HG03378 (cell line): ENCODE measurements around the gene KCNK15.
"Not testable (repeated sequence)": the region's sequence is repeated elsewhere in the genome, so short reads cannot be mapped to it uniquely, and the experiment has no call there.

ENCODE experiments used
- ATAC-seq: cut with Tn5 transposase; IDR thresholded peaks from one replicate; pipeline ENCODE4 v1.9.1; 2021; ENCODE audit warnings: mild to moderate bottlenecking, moderate library complexity; ENCODE audit not compliant: unreplicated experiment

Gene KCNK15

GRCh38 chr20:44756011-44756688 lies 10.5 kb downstream of the KCNK15 start:
- no peak for ATAC-seq

GRCh38 chr20:44756956-44757355 lies 11.3 kb downstream of the KCNK15 start:
- ATAC-seq = no peak

- ATAC-seq = no peak
These were observed 12.8 kb downstream of the KCNK15 start for GRCh38 chr20:44758247-44759101.

- ATAC-seq = no peak
These were observed 13.9 kb downstream of the KCNK15 start for GRCh38 chr20:44759595-44759994.

- no peak for ATAC-seq
These were observed 15.8 kb downstream of the KCNK15 start for GRCh38 chr20:44761423-44761822.

GRCh38 chr20:44762466-44763140 lies 16.9 kb downstream of the KCNK15 start:
- ATAC-seq = no peak

- ATAC-seq = not testable (repeated sequence)
These were observed 18.1 kb downstream of the KCNK15 start for GRCh38 chr20:44763798-44764197.

GRCh38 chr20:44765091-44765490 lies 19.4 kb downstream of the KCNK15 start:
- ATAC-seq = no peak

- ATAC-seq = no peak
These were observed 20.2 kb downstream of the KCNK15 start for GRCh38 chr20:44765701-44766347.

- ATAC-seq = no peak
These were observed 22.6 kb downstream of the KCNK15 start for GRCh38 chr20:44768256-44768655.

- no peak for ATAC-seq
These were observed 23.3 kb downstream of the KCNK15 start for GRCh38 chr20:44768854-44769480.

GRCh38 chr20:44769481-44769863 lies 23.8 kb downstream of the KCNK15 start:
- ATAC-seq = no peak

GRCh38 chr20:44770484-44771171 lies 25.0 kb downstream of the KCNK15 start:
- no peak for ATAC-seq

GRCh38 chr20:44771172-44771535 lies 25.5 kb downstream of the KCNK15 start:
- no peak for ATAC-seq

- no peak for ATAC-seq
These were observed 27.0 kb downstream of the KCNK15 start for GRCh38 chr20:44772636-44773035.

GRCh38 chr20:44773070-44773829 lies 27.6 kb downstream of the KCNK15 start:
- no peak for ATAC-seq

GRCh38 chr20:44776980-44777379 lies 31.3 kb downstream of the KCNK15 start:
- ATAC-seq = no peak

GRCh38 chr20:44780226-44780625 lies 34.6 kb downstream of the KCNK15 start:
- no peak for ATAC-seq

- no peak for ATAC-seq
These were observed 35.5 kb downstream of the KCNK15 start for GRCh38 chr20:44781118-44781517.

- ATAC-seq = no peak
These were observed 36.1 kb downstream of the KCNK15 start for GRCh38 chr20:44781791-44782190.
